Smooth muscle cell (in vitro differentiated cells): ENCODE measurements around the gene AK4. TPM values are rescaled to one million over a fixed set of nuclear protein-coding genes. Genes with fewer than 3 reads are reported as not detected.
A peak's percentile ranks its signal among the peaks of the same experiment; 100 is the strongest.
"Not testable (repeated sequence)": the region's sequence is repeated elsewhere in the genome, so short reads cannot be mapped to it uniquely, and the experiment has no call there.

Source experiments
- DNase-seq: peaks from one replicate; lab custom pipeline; 2025; ENCODE audit not compliant: unreplicated experiment; lab: John Stamatoyannopoulos, UW
- H2AFZ ChIP-seq: fragments of 200-600 bp; sonication (generic); 2 replicates; pipeline ENCODE4 v1.6.0; 2016; ENCODE audit warnings: antibody characterized with exemption, low read depth, mild to moderate bottlenecking
- H3F3A ChIP-seq: fragments of 200-600 bp; sonication (generic); 2 replicates; pipeline ENCODE4 v1.6.0; 2017; ENCODE audit warnings: antibody characterized with exemption, low read depth
- H3K27ac ChIP-seq: fragments of 200-600 bp; sonication (generic); 2 replicates; pipeline ENCODE4 v1.5.1; 2016; ENCODE audit warnings: low read depth, mild to moderate bottlenecking
- H3K27me3 ChIP-seq: fragments of 200-600 bp; sonication (generic); 2 replicates; pipeline ENCODE4 v1.6.1; 2016; ENCODE audit warnings: low read depth, mild to moderate bottlenecking
- H3K36me3 ChIP-seq: fragments of 200-600 bp; sonication (generic); 2 replicates; pipeline ENCODE4 v1.5.1; 2016; ENCODE audit warnings: low read depth
- H3K4me1 ChIP-seq: fragments of 200-600 bp; sonication (generic); 2 replicates; pipeline ENCODE4 v1.5.1; 2016; ENCODE audit warnings: low read depth
- H3K4me2 ChIP-seq: fragments of 200-600 bp; sonication (generic); 2 replicates; pipeline ENCODE4 v1.6.0; 2016; ENCODE audit warnings: mild to moderate bottlenecking
- H3K4me3 ChIP-seq: fragments of 200-600 bp; sonication (generic); 2 replicates; pipeline ENCODE4 v1.5.1; 2016; ENCODE audit warnings: mild to moderate bottlenecking
- H3K79me2 ChIP-seq: fragments of 200-600 bp; sonication (generic); 2 replicates; pipeline ENCODE4 v1.6.0; 2016; ENCODE audit warnings: low read depth, mild to moderate bottlenecking
- H3K9ac ChIP-seq: fragments of 200-600 bp; sonication (generic); 2 replicates; pipeline ENCODE4 v1.6.0; 2016; ENCODE audit warnings: low read depth
- H3K9me3 ChIP-seq: fragments of 200-600 bp; sonication (generic); replicated peaks from 2 replicates; pipeline ENCODE4 v1.5.1; 2016; ENCODE audit warnings: low read depth
- H4K20me1 ChIP-seq: fragments of 200-600 bp; sonication (generic); 2 replicates; pipeline ENCODE4 v1.6.0; 2016; ENCODE audit warnings: low read depth
- WGBS: methylation state at CpG from one replicate; pipeline ENCODE4 v1.1.7; 2016; ENCODE audit warnings: low lambda C conversion rate; 5-methylcytosine and 5-hydroxymethylcytosine counted together
- polyA plus RNA-seq: library from polyadenylated mRNA; unstranded; fragments of >200 nt; fragmentation: Nextera tagmentation; extraction: Ambion mirVana; gene quantifications from 2 replicates; pipeline ENCODE4 v1.2.1, GENCODE V29; 2016
- total RNA-seq: library from RNA; depleted of rRNA; stranded (reverse); fragments of >200 nt; gene quantifications from 2 replicates; pipeline ENCODE4 v1.2.3, GENCODE V29; 2014
- TF ChIP-seq, protein P1 (sequence below): fragments of 200-600 bp; sonication (generic); IDR thresholded peaks from 2 replicates; pipeline ENCODE4 v1.5.1; 2017; ENCODE audit warnings: borderline replicate concordance, mild to moderate bottlenecking, antibody characterized with exemption; ENCODE audit not compliant: insufficient read depth, poor library complexity, severe bottlenecking

Gene AK4
- total and polyA plus RNA-seq, 2 experiments from 2014 or later = 52.9 to 61.4 TPM

- Histone ChIP-seq H3K9ac (no peak overlapping the region), H3K4me1 (peaks cover 10% of the 10 kb centered on the region), H3K27me3 (no peaks in the 10 kb centered on the region), H3F3A (peaks cover 14% of the 10 kb centered on the region), H3K79me2 (no peaks in the 10 kb centered on the region), H3K4me3 (no peak overlapping the region), H3K4me2 (no peak overlapping the region), H3K36me3 (no peaks in the 10 kb centered on the region), H3K9me3 (no peaks in the 10 kb centered on the region), H2AFZ (no peak overlapping the region), H4K20me1 (peaks cover 3% of the 10 kb centered on the region), H3K27ac (no peak overlapping the region)
- 85% methylated on average over 2 of the region's 2 CpGs for WGBS
- no peak for DNase-seq
- TF ChIP-seq, protein P1, sequence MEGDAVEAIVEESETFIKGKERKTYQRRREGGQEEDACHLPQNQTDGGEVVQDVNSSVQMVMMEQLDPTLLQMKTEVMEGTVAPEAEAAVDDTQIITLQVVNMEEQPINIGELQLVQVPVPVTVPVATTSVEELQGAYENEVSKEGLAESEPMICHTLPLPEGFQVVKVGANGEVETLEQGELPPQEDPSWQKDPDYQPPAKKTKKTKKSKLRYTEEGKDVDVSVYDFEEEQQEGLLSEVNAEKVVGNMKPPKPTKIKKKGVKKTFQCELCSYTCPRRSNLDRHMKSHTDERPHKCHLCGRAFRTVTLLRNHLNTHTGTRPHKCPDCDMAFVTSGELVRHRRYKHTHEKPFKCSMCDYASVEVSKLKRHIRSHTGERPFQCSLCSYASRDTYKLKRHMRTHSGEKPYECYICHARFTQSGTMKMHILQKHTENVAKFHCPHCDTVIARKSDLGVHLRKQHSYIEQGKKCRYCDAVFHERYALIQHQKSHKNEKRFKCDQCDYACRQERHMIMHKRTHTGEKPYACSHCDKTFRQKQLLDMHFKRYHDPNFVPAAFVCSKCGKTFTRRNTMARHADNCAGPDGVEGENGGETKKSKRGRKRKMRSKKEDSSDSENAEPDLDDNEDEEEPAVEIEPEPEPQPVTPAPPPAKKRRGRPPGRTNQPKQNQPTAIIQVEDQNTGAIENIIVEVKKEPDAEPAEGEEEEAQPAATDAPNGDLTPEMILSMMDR = no peak
These were observed 85.8 kb downstream of the AK4 start for GRCh38 chr1:65233782-65234181.

DNA sequence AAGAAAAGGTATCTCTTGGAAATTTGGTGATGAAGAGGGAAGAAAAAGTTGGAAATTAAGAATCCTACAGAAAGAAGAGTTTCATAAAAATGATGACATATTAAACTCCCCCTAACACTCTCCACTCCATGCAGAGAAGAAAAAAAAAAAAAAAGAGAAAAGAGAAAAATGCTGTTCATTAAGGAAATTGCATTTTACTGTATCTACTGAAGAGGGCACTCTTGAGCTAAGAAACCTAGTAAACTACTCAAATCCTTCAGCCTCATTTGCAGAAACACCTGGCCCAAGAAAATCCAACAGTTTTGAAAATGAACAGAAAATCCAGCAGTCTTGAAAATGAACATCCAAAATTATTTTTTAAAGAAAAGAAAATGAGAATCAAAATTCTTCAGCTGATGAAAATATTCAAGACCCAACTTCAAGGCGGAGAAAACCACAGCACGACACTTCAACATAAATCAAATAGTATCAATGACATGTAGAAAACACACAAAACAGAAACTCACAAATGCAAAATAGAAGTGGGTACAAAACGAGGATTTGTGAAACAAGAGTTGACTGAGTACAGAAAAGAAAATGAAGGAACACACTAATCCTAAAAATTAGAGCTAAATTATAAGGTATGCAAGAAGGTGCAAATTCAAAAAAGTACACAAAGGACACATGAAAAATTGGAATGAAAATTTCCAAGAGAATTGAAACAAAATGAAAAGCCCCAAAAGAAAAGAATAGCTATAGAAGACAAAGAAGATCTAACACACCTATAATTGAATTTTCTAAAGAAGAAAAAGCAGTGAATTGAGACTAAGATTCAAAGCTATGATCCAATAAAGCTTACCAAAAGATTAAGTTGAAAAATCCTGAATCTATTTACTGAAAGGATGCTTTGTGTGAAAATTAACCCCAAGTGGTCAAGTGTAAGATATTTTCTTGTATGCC, 88.1 kb downstream of the AK4 start:
- Histone ChIP-seq H3K27me3 (no peaks in the 10 kb centered on the region), H3F3A (peaks cover 10% of the 10 kb centered on the region), H3K4me2 (no peak overlapping the region), H3K9me3 (no peaks in the 10 kb centered on the region), H3K9ac (no peak overlapping the region), H3K27ac (no peak overlapping the region), H3K4me1 (peaks cover 10% of the 10 kb centered on the region), H3K79me2 (no peaks in the 10 kb centered on the region), H4K20me1 (peaks cover 3% of the 10 kb centered on the region), H3K4me3 (no peak overlapping the region), H2AFZ (no peak overlapping the region), H3K36me3 (no peaks in the 10 kb centered on the region)
- DNase-seq = no peak
- TF ChIP-seq, protein P1 = peak; percentile 25
- 72% methylated on average over 3 of the region's 3 CpGs for WGBS

GRCh38 chr1:65237088-65237487, 89.1 kb downstream of the AK4 start:
- H2AFZ ChIP-seq, DNase-seq, H4K20me1 ChIP-seq, H3K36me3 ChIP-seq, H3F3A ChIP-seq, H3K79me2 ChIP-seq, H3K27me3 ChIP-seq, H3K9me3 ChIP-seq, H3K9ac ChIP-seq, H3K27ac ChIP-seq, H3K4me3 ChIP-seq, H3K4me2 ChIP-seq, H3K4me1 ChIP-seq: not testable (repeated sequence)
- 93% methylated on average over 1 of the region's 1 CpG for WGBS

- H4K20me1 ChIP-seq = no peaks in the 10 kb centered on the region
- H3K27ac ChIP-seq = no peak overlapping the region
- H3K4me1 ChIP-seq = no peaks in the 10 kb centered on the region
- no peak overlapping the region for H3K4me3 ChIP-seq
- DNase-seq = no peak
- WGBS = 82% methylated on average over 4 of the region's 4 CpGs
- no peaks in the 10 kb centered on the region for H3K79me2 ChIP-seq
- TF ChIP-seq, protein P1 = no peak
- H2AFZ ChIP-seq = no peak overlapping the region
- no peaks in the 10 kb centered on the region for H3K27me3 ChIP-seq
- H3K36me3 ChIP-seq = no peaks in the 10 kb centered on the region
- no peaks in the 10 kb centered on the region for H3F3A ChIP-seq
- H3K4me2 ChIP-seq = no peak overlapping the region
- H3K9me3 ChIP-seq = no peaks in the 10 kb centered on the region
- H3K9ac ChIP-seq = no peak overlapping the region
These were observed 89.5 kb downstream of the AK4 start for GRCh38 chr1:65237503-65237902.
